Measurements from ENCODE around the gene IL11RA. TPM values are rescaled to one million over a fixed set of nuclear protein-coding genes. Genes with fewer than 3 reads are reported as not detected.
A peak's percentile ranks its signal among the peaks of the same experiment; 100 is the strongest.

Gene IL11RA
- total and polyA plus RNA-seq, 4 experiments from 2014 or later: 13.6 to 209 (median 111) TPM

DNA sequence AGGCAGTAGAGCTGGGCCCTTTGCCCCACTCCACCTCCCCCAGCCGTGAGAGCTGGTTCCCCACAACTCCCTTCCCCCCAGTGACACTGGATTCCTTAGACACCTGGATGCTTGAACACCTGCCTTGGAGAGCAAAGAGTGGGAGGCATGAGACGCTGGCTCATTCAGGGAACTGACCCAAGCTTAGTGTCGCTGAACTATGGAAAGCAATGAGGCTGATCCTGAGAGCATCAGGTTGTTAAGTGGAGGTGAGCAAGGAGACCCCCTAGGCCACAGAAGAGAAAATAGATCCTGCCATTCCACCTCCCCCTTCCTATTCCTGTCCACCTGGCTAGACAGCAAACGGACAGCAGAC, 37.1 kb downstream of the IL11RA start:
- H3K27me3 ChIP-seq (ENCODE audit: insufficient read depth, low read length): no peaks in the 10 kb centered on the region
- no peaks in the 10 kb centered on the region for H3K36me3 ChIP-seq (ENCODE audit: insufficient read depth, low read length)
- Mint-ChIP-seq H3K4me3 (no peak overlapping the region), H3K9me3 (no peaks in the 10 kb centered on the region), H3K4me1 (no peaks in the 10 kb centered on the region), H3K27ac (peak overlapping the region in 1 of 7 donors; percentile 44), H3K27me3 (no peaks in the 10 kb centered on the region), H3K36me3 (peaks cover 0 to 4% of the 10 kb centered on the region in 2 donors)
- DNase-seq: no peak
- CTCF ChIA-PET (ENCODE audit: partially characterized antibody): interaction anchor here (0.6 to 1.2 kb wide), 3 partner anchors 12 to 547 kb away, joined by 3 to 4 read pairs (median 4); no protein-coding TSS in a partner anchor
- POLR2A ChIA-PET (ENCODE audit: partially characterized antibody): no interaction called here
- H3K4me3 ChIP-seq (ENCODE audit: low read length in 2 of 2): no peak overlapping the region
- H3K4me1 ChIP-seq (ENCODE audit: insufficient read depth, low read length): no peaks in the 10 kb centered on the region
- intact Hi-C loops (cut with micrococcal nuclease): no loop called here
- no peak overlapping the region for H3K27ac ChIP-seq (ENCODE audit: low read depth, low read length)
- no peaks in the 10 kb centered on the region for H3K9me3 ChIP-seq (ENCODE audit: control insufficient read depth in 1 of 2, low read length in 2 of 2)

DNA sequence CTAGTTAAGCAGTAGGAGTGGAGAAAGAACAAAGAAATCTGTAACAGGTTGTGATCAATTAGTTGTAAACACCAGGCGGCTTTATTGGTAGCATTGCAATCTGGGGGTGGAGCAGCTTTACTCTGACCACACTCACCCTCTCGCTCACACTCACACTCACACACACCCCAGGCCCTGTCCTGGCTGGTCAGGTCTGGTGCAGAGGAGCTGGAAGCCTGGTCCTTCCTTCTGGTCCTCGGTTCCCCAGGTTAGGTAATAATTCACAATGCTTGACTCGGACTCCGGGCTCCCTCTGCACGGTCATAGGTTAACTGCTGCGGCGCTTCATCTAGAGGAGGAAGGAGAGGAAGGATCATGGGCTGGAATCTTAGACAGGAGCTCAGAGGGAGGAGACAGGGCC, 37.5 kb downstream of the IL11RA start:
- Mint-ChIP-seq H3K4me1 (no peaks in the 10 kb centered on the region), H3K36me3 (peaks cover 0 to 4% of the 10 kb centered on the region in 2 donors), H3K9me3 (no peaks in the 10 kb centered on the region), H3K27ac (peak overlapping the region in 3 of 7 donors; percentile 6 to 46 (median 44)), H3K4me3 (no peak overlapping the region), H3K27me3 (no peaks in the 10 kb centered on the region)
- Histone ChIP-seq H3K36me3 (ENCODE audit: insufficient read depth, low read length) (no peaks in the 10 kb centered on the region), H3K4me1 (ENCODE audit: insufficient read depth, low read length) (no peaks in the 10 kb centered on the region), H3K27me3 (ENCODE audit: insufficient read depth, low read length) (no peaks in the 10 kb centered on the region), H3K9me3 (ENCODE audit: control insufficient read depth in 1 of 2, low read length in 2 of 2) (no peaks in the 10 kb centered on the region), H3K4me3 (ENCODE audit: low read length in 2 of 2) (no peak overlapping the region), H3K27ac (ENCODE audit: low read depth, low read length) (no peak overlapping the region)
- ChIA-PET CTCF (ENCODE audit: partially characterized antibody) (interaction anchor here (0.7 to 1.9 kb wide), 3 partner anchors 11 to 14 kb away, joined by 3 to 5 read pairs (median 4); no protein-coding TSS in a partner anchor), POLR2A (ENCODE audit: partially characterized antibody) (no interaction called here)
- intact Hi-C loops (cut with micrococcal nuclease): no loop called here
- DNase-seq: no peak

DNA sequence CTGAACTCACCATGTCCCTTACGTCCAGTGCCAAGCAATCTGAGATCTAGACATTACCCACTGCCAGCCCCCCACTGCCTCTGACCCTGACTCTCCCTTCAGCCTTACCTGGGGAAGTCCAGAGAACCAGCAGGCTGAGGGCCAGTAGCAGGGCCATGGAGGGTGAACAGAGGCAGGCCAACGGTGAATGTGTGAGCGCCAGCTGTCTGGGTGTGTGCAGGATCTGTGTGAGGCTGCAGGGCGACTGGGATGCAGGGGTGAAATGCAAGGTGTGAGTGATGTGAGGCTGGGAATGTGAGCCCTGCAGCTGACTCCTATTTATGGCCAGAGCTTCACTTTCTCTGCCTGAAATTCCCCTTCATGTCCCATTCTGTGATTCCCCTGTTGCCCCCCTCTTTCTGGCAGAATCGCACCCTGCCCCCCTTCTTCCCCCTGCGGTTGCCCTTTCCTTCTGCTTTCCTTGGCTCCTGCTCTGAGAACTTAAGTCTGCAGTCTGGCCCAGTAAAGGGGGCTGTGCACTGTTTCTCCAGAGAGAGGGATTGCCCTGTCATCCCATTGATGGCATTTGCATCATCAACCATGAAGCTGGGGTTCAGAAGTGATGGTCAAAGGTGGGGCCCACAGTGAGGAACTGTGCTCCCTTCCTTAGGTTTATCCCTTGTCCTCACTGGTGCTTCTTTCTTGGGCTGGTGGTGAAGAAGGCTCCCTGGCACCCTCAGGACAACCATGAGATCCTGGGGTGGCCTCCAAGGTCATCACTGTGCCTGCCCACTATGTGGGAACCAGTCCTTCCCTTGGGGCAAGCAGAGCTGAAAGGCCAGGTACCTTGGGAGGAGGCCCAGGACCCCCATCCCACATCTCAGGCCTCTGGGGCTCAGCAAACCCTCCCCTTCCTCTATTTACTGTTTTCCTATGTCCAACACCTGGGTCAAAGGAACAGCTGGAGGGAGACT, 39.3 kb downstream of the IL11RA start, which contains the start of gene CCL19:
TSS of gene CCL19 (minus strand) at position 294 of the 953 bp plus-strand sequence. CDS start at position 157, 137 bp downstream.
- no peaks in the 10 kb centered on the region for H3K9me3 Mint-ChIP-seq
- Histone ChIP-seq H3K4me3 (ENCODE audit: low read length in 2 of 2) (no peak within 1 kb of the TSS), H3K27me3 (ENCODE audit: insufficient read depth, low read length) (no peaks in the 10 kb centered on the region), H3K9me3 (ENCODE audit: control insufficient read depth in 1 of 2, low read length in 2 of 2) (no peaks in the 10 kb centered on the region), H3K27ac (ENCODE audit: low read depth, low read length) (no peak within 1 kb of the TSS), H3K4me1 (ENCODE audit: insufficient read depth, low read length) (no peaks in the 10 kb centered on the region), H3K36me3 (ENCODE audit: insufficient read depth, low read length) (no peaks in the 10 kb centered on the region)
- ChIA-PET CTCF (ENCODE audit: partially characterized antibody) (interaction anchor here (1.1 to 2.7 kb wide), 5 partner anchors 10 to 26 kb away, joined by 3 to 12 read pairs (median 5); no protein-coding TSS in a partner anchor), POLR2A (ENCODE audit: partially characterized antibody) (no interaction called here)
- H3K4me3 Mint-ChIP-seq: no peak within 1 kb of the TSS
- intact Hi-C loops (cut with micrococcal nuclease): no loop called here
- H3K4me1 Mint-ChIP-seq: no peaks in the 10 kb centered on the region
- H3K36me3 Mint-ChIP-seq: no peaks in the 10 kb centered on the region
- H3K27ac Mint-ChIP-seq: peak within 1 kb of the TSS in 1 of 7 donors; percentile 73
- no peaks in the 10 kb centered on the region for H3K27me3 Mint-ChIP-seq
- DNase-seq: no peak

DNA sequence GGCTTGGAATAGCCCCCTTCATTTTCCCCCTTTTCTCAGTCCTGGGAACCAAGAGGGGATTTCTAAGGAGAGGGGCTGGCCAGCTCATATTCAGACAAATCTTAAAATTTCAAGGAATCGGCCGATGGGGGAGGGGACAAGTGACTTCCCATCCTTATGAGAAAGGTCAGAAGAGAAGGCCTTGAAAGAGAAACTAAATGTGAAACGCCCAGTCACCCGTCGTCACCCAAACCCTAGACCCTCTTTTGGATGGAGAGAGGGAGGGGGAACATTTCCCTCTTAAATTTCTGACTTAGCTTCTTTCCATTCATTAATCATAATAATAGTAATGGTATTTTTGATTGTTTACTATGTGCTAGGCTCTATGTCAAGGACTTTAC, 39.9 kb downstream of the IL11RA start:
- peak overlapping the region in 1 of 7 donors; percentile 73 for H3K27ac Mint-ChIP-seq
- H3K4me3 ChIP-seq (ENCODE audit: low read length in 2 of 2): no peak overlapping the region
- no peak overlapping the region for H3K4me3 Mint-ChIP-seq
- H3K27me3 Mint-ChIP-seq: no peaks in the 10 kb centered on the region
- no peaks in the 10 kb centered on the region for H3K27me3 ChIP-seq (ENCODE audit: insufficient read depth, low read length)
- H3K27ac ChIP-seq (ENCODE audit: low read depth, low read length): no peak overlapping the region
- no peaks in the 10 kb centered on the region for H3K36me3 Mint-ChIP-seq
- H3K4me1 Mint-ChIP-seq: no peaks in the 10 kb centered on the region
- no peaks in the 10 kb centered on the region for H3K9me3 Mint-ChIP-seq
- intact Hi-C loops (cut with micrococcal nuclease): no loop called here
- no peaks in the 10 kb centered on the region for H3K36me3 ChIP-seq (ENCODE audit: insufficient read depth, low read length)
- POLR2A ChIA-PET (ENCODE audit: partially characterized antibody): no interaction called here
- no peaks in the 10 kb centered on the region for H3K9me3 ChIP-seq (ENCODE audit: control insufficient read depth in 1 of 2, low read length in 2 of 2)
- DNase-seq: no peak
- H3K4me1 ChIP-seq (ENCODE audit: insufficient read depth, low read length): no peaks in the 10 kb centered on the region
- CTCF ChIA-PET (ENCODE audit: partially characterized antibody): interaction anchor here (1.1 to 2.7 kb wide), 5 partner anchors 9 to 58 kb away, joined by 3 to 12 read pairs (median 5); no protein-coding TSS in a partner anchor

DNA sequence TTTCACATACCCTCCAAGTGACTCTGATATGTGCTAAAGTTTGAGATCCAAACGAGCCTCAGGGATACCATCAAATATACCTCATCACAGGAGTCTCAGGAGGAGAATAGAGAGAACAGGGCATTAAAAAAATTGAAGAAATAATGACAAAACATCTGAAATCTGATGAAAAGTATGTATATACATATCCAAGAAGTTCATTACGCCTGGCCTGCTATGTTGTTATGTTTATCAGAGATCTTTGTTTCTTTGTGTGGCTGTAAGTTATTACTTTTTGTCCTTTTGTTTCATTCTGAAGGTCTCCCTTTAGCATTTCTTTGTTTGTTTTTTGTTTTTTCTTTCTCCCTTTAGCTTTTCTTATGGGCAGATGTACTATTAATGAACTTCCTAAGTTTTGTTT, 41.6 kb downstream of the IL11RA start:
- H3K27ac Mint-ChIP-seq: peak overlapping the region in 1 of 7 donors; percentile 3
- H3K9me3 Mint-ChIP-seq: no peaks in the 10 kb centered on the region
- H3K27ac ChIP-seq (ENCODE audit: low read depth, low read length): no peak overlapping the region
- H3K4me1 ChIP-seq (ENCODE audit: insufficient read depth, low read length): no peaks in the 10 kb centered on the region
- H3K4me3 Mint-ChIP-seq: no peak overlapping the region
- no peak for DNase-seq
- POLR2A ChIA-PET (ENCODE audit: partially characterized antibody): no interaction called here
- no peaks in the 10 kb centered on the region for H3K27me3 ChIP-seq (ENCODE audit: insufficient read depth, low read length)
- H3K27me3 Mint-ChIP-seq: no peaks in the 10 kb centered on the region
- no peak overlapping the region for H3K4me3 ChIP-seq (ENCODE audit: low read length in 2 of 2)
- intact Hi-C loops (cut with micrococcal nuclease): no loop called here
- CTCF ChIA-PET (ENCODE audit: partially characterized antibody): interaction anchor here (0.7 to 2.7 kb wide), 4 partner anchors 7 to 476 kb away, joined by 3 to 12 read pairs (median 6); no protein-coding TSS in a partner anchor
- H3K36me3 Mint-ChIP-seq: no peaks in the 10 kb centered on the region
- no peaks in the 10 kb centered on the region for H3K9me3 ChIP-seq (ENCODE audit: control insufficient read depth in 1 of 2, low read length in 2 of 2)
- H3K36me3 ChIP-seq (ENCODE audit: insufficient read depth, low read length): no peaks in the 10 kb centered on the region
- no peaks in the 10 kb centered on the region for H3K4me1 Mint-ChIP-seq

DNA sequence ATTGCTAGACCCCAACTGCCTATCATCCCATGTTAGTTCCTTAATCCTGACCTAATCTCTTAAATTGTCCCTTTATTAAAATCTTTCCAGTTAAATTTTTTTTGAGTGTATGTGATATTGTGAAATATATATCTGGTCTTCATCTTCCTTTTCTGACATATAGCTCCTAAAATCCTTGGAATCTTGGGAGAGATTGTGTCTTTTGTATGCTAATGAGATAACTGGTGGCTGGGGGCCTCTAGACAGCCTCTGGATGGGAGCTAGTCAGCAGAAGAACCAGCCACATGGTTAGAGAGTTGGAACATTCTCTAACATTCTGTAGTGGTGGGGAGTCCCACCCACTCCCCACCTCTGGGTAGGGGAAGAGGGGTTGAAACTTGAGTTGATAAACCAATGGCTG, 42.8 kb downstream of the IL11RA start:
- POLR2A ChIA-PET (ENCODE audit: partially characterized antibody): no interaction called here
- CTCF ChIA-PET (ENCODE audit: partially characterized antibody): interaction anchor here (0.7 kb wide), 1 partner anchor 9 kb away, joined by 3 read pairs; no protein-coding TSS in a partner anchor

More for the DNA sequence above, 42.8 kb downstream of the IL11RA start:
- H3K27me3 Mint-ChIP-seq: no peaks in the 10 kb centered on the region
- H3K4me3 Mint-ChIP-seq: no peak overlapping the region
- Histone ChIP-seq H3K4me1 (ENCODE audit: insufficient read depth, low read length) (no peaks in the 10 kb centered on the region), H3K36me3 (ENCODE audit: insufficient read depth, low read length) (no peaks in the 10 kb centered on the region), H3K27ac (ENCODE audit: low read depth, low read length) (no peak overlapping the region), H3K9me3 (ENCODE audit: control insufficient read depth in 1 of 2, low read length in 2 of 2) (no peaks in the 10 kb centered on the region), H3K27me3 (ENCODE audit: insufficient read depth, low read length) (no peaks in the 10 kb centered on the region), H3K4me3 (ENCODE audit: low read length in 2 of 2) (no peak overlapping the region)
- H3K9me3 Mint-ChIP-seq: no peaks in the 10 kb centered on the region
- no peaks in the 10 kb centered on the region for H3K4me1 Mint-ChIP-seq
- no peaks in the 10 kb centered on the region for H3K36me3 Mint-ChIP-seq
- intact Hi-C loops (cut with micrococcal nuclease): no loop called here
- DNase-seq: no peak
- no peak overlapping the region for H3K27ac Mint-ChIP-seq

Measured in CD4-positive, alpha-beta memory T cell (primary cell).